Astrocyte of the cerebellum (primary cell): ENCODE results near the gene GPR17.

Experiments
- DNase-seq: peaks from one replicate; pipeline ENCODE4 v3.0.0-alpha.2; 2011; ENCODE audit warnings: low read depth
- H3K4me3 ChIP-seq: 2 replicates; pipeline ENCODE4 v1.5.1; 2011; ENCODE audit warnings: mild to moderate bottlenecking, low read depth, low read length, moderate library complexity
- CTCF ChIP-seq: IDR thresholded peaks from 2 replicates; pipeline ENCODE4 v1.5.1; 2012; ENCODE audit warnings: low read length, low read depth, moderate library complexity, mild to moderate bottlenecking; ENCODE audit errors: missing control alignments
- in situ Hi-C: cut with HindIII; loops from 2 replicates; pipeline ENCODE4 v1.10.0; 2017; ENCODE audit warnings: low sequenced_read_pairs

The GPR17 gene

GRCh38 chr2:127634626-127635379 is 11.2 kb upstream of the GPR17 start:
- TF ChIP-seq CTCF = no peak
- in situ Hi-C loops = no loop called here
- H3K4me3 ChIP-seq = no peak overlapping the region
- no peak for DNase-seq

GRCh38 chr2:127635380-127636237 is 10.3 kb upstream of the GPR17 start:
- H3K4me3 ChIP-seq = no peak overlapping the region
- TF ChIP-seq CTCF = no peak
- DNase-seq = no peak
- in situ Hi-C loops = no loop called here

GRCh38 chr2:127636248-127637235 is 9.4 kb upstream of the GPR17 start:
- no peak overlapping the region for H3K4me3 ChIP-seq
- no peak for DNase-seq
- in situ Hi-C loops = no loop called here
- TF ChIP-seq CTCF = no peak

GRCh38 chr2:127637236-127637630 is 8.7 kb upstream of the GPR17 start:
- no peak for TF ChIP-seq CTCF
- in situ Hi-C loops = no loop called here
- H3K4me3 ChIP-seq = no peak overlapping the region
- no peak for DNase-seq

- no peak for DNase-seq
- H3K4me3 ChIP-seq = no peak overlapping the region
- TF ChIP-seq CTCF = no peak
These were observed 8.2 kb upstream of the GPR17 start for GRCh38 chr2:127637725-127638252.

More at GRCh38 chr2:127637725-127638252, 8.2 kb upstream of the GPR17 start:
- in situ Hi-C loops = no loop called here
